Esophagus muscularis mucosa (tissue), 4 donors: ENCODE data around the gene HMSD.

Source experiments
- CTCF ChIP-seq, 3 experiments: fragments of 200-600 bp in 2 of 3; fragments of 450-650 bp in 1 of 3; sonication (generic) in 2 of 3; IDR thresholded peaks; one replicate each; pipeline ENCODE4 v1.5.1; 2017 to 2019; ENCODE audit warnings: antibody characterized with exemption in 3 of 3, mild to moderate bottlenecking in 2 of 3, moderate library complexity in 1 of 3
- EP300 ChIP-seq: sonication (generic); formaldehyde crosslinking; IDR thresholded peaks from one replicate; pipeline ENCODE4 v1.6.1; 2017; ENCODE audit warnings: antibody characterized with exemption
- POLR2A ChIP-seq: fragments of 450-650 bp; IDR thresholded peaks from one replicate; pipeline ENCODE4 v1.6.1; 2017; ENCODE audit warnings: antibody characterized with exemption, moderate library complexity, mild to moderate bottlenecking, low read depth
- POLR2AphosphoS5 ChIP-seq, 2 donors: sonication (generic); formaldehyde crosslinking; IDR thresholded peaks; one replicate each; pipeline ENCODE4 v1.6.1; 2017; ENCODE audit warnings: antibody characterized with exemption in 2 of 2

- TF ChIP-seq POLR2A (no peak), CTCF (IDR thresholded peaks at IDR 0.05) (no peak), POLR2AphosphoS5 (IDR thresholded peaks at IDR 0.05) (no peak), EP300 (no peak)
Measured at GRCh38 chr18:63940008-63940407, 9.1 kb upstream of the HMSD start.
